MM.1S (cell line): Measurements from ENCODE around the gene RBM34.

Source experiments
- EZH2 ChIP-seq: fragments of 300-600 bp; sonication (generic); optimal IDR thresholded peaks from 2 replicates; pipeline ENCODE3; 2017; ENCODE audit warnings: low read depth, mild to moderate bottlenecking, antibody characterized with exemption, low read length, mixed read lengths
- EZH2phosphoT487 ChIP-seq: fragments of 300-600 bp; sonication (generic); IDR thresholded peaks from 2 replicates; pipeline ENCODE4 v1.6.1; 2018; ENCODE audit warnings: antibody characterized with exemption, low read length
- TF ChIP-seq, protein P1 (sequence below): fragments of 300-600 bp; sonication (generic); IDR thresholded peaks from 2 replicates; pipeline ENCODE4 v1.5.1; 2016; ENCODE audit warnings: antibody characterized with exemption, low read length, mixed read lengths

- no peak for TF ChIP-seq EZH2
- TF ChIP-seq, protein P1, sequence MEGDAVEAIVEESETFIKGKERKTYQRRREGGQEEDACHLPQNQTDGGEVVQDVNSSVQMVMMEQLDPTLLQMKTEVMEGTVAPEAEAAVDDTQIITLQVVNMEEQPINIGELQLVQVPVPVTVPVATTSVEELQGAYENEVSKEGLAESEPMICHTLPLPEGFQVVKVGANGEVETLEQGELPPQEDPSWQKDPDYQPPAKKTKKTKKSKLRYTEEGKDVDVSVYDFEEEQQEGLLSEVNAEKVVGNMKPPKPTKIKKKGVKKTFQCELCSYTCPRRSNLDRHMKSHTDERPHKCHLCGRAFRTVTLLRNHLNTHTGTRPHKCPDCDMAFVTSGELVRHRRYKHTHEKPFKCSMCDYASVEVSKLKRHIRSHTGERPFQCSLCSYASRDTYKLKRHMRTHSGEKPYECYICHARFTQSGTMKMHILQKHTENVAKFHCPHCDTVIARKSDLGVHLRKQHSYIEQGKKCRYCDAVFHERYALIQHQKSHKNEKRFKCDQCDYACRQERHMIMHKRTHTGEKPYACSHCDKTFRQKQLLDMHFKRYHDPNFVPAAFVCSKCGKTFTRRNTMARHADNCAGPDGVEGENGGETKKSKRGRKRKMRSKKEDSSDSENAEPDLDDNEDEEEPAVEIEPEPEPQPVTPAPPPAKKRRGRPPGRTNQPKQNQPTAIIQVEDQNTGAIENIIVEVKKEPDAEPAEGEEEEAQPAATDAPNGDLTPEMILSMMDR, result no peak
- no peak for TF ChIP-seq EZH2phosphoT487
Measured at GRCh38 chr1:235111107-235111506, 49.9 kb downstream of the RBM34 start.
